ENCODE data around the gene MS4A6A.
"Not testable (repeated sequence)": the region's sequence is repeated elsewhere in the genome, so short reads cannot be mapped to it uniquely, and the experiment has no call there.

The MS4A6A gene

DNA sequence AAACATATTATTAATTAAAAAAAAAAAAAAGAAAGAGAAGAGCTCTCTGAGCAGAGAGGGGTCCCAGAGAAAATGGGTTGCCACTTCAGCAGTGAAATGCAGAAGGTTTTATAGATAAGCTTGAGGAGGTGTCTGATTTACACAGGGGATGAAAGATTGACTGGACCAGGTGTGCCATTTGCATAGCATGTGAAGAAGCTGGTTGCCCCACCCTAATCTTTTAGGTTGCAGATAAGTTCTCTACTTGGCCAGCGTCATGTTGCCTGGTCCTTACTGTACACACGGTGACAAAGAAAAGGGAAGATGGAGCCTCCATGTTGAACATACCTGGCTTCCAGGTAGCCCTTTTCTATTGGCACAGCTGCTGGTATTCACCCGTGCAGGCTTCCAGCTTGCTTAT, 53.0 kb downstream of the MS4A6A start:
- no peaks in the 10 kb centered on the region for H3K36me3 ChIP-seq (ENCODE audit: control insufficient read depth, insufficient read depth, low read length)
- H3K4me3 ChIP-seq (ENCODE audit: extremely low read depth, insufficient read depth, low read length, poor library complexity, severe bottlenecking) = no peak overlapping the region
- 91 to 94% methylated on average over 2 of the region's 3 CpGs for WGBS, 2 experiments (ENCODE audit: insufficient coverage in 2 of 2)
- H3K27ac ChIP-seq (ENCODE audit: low read depth, low read length, severe bottlenecking) = no peak overlapping the region
- no peaks in the 10 kb centered on the region for H3K4me1 ChIP-seq (ENCODE audit: control insufficient read depth, insufficient read depth, low read length, poor library complexity, severe bottlenecking)
- H3K9me3 ChIP-seq (ENCODE audit: control insufficient read depth, low read length) = no peaks in the 10 kb centered on the region

DNA sequence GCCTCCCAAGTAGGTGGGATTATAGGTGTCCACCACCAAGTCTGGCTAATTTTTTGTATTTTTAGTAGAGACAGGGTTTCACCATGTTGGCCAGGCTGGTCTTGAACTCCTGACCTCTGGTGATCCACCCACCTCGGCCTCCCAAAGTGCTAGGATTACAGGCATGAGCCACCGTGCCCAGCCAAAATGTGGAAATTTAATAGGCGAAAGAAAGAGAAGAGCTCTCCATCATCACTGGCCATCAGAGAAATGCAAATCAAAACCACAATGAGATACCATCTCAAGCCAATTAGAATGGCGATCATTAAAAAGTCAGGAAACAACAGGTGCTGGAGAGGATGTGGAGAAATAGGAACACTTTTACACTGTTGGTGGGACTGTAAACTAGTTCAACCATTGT, 54.0 kb downstream of the MS4A6A start:
- H3K4me3 ChIP-seq (ENCODE audit: extremely low read depth, insufficient read depth, low read length, poor library complexity, severe bottlenecking); H3K36me3 ChIP-seq (ENCODE audit: control insufficient read depth, insufficient read depth, low read length); H3K27ac ChIP-seq (ENCODE audit: low read depth, low read length, severe bottlenecking); H3K4me1 ChIP-seq (ENCODE audit: control insufficient read depth, insufficient read depth, low read length, poor library complexity, severe bottlenecking); H3K9me3 ChIP-seq (ENCODE audit: control insufficient read depth, low read length): not testable (repeated sequence)
- WGBS, 2 experiments (ENCODE audit: insufficient coverage in 2 of 2) = 100% methylated on average over 2 of the region's 4 CpGs; no CpG with 5 or more reads in 1 of the 2 experiments

GRCh38 chr11:60128376-60128775, 54.5 kb downstream of the MS4A6A start:
- no peaks in the 10 kb centered on the region for H3K36me3 ChIP-seq (ENCODE audit: control insufficient read depth, insufficient read depth, low read length)
- no CpG with 5 or more reads among the region's 2 CpGs for WGBS, 2 experiments (ENCODE audit: insufficient coverage in 2 of 2)
- H3K4me1 ChIP-seq (ENCODE audit: control insufficient read depth, insufficient read depth, low read length, poor library complexity, severe bottlenecking) = no peaks in the 10 kb centered on the region
- no peak overlapping the region for H3K4me3 ChIP-seq (ENCODE audit: extremely low read depth, insufficient read depth, low read length, poor library complexity, severe bottlenecking)
- no peak overlapping the region for H3K27ac ChIP-seq (ENCODE audit: low read depth, low read length, severe bottlenecking)
- no peaks in the 10 kb centered on the region for H3K9me3 ChIP-seq (ENCODE audit: control insufficient read depth, low read length)

DNA sequence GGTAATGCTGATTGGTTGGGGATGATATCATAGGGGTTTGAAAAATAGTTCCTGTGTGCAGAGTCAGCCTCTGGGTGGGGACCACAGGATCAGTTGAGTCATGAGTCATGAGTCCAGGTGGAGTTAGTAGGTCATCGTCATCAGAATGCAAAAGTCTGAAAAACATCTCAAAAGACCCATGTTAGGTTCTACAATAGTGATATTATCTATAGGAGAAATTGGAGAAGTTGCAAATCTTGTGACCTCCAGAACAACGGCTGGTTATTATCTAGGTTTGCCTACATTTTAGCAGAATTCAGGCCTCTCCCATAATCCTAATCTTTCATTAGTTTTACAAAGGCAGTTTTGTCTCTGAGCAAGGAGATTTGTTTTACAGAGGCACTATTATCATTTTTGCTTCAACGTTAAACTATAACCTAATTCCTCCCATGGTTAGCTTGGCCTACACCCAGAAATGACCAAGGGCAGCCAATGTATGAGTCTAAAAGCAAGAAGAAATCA, 55.5 kb downstream of the MS4A6A start:
- H3K4me1 ChIP-seq (ENCODE audit: control insufficient read depth, insufficient read depth, low read length, poor library complexity, severe bottlenecking) = no peaks in the 10 kb centered on the region
- H3K9me3 ChIP-seq (ENCODE audit: control insufficient read depth, low read length) = no peaks in the 10 kb centered on the region
- no peak overlapping the region for H3K4me3 ChIP-seq (ENCODE audit: extremely low read depth, insufficient read depth, low read length, poor library complexity, severe bottlenecking)
- H3K27ac ChIP-seq (ENCODE audit: low read depth, low read length, severe bottlenecking) = no peak overlapping the region
- H3K36me3 ChIP-seq (ENCODE audit: control insufficient read depth, insufficient read depth, low read length) = no peaks in the 10 kb centered on the region
- no CpG with 5 or more reads among the region's 3 CpGs for WGBS, 2 experiments (ENCODE audit: insufficient coverage in 2 of 2)

GRCh38 chr11:60125956-60126585, 56.8 kb downstream of the MS4A6A start:
- Histone ChIP-seq H3K36me3 (ENCODE audit: control insufficient read depth, insufficient read depth, low read length) (no peaks in the 10 kb centered on the region), H3K27ac (ENCODE audit: low read depth, low read length, severe bottlenecking) (no peak overlapping the region), H3K4me3 (ENCODE audit: extremely low read depth, insufficient read depth, low read length, poor library complexity, severe bottlenecking) (no peak overlapping the region), H3K4me1 (ENCODE audit: control insufficient read depth, insufficient read depth, low read length, poor library complexity, severe bottlenecking) (no peaks in the 10 kb centered on the region), H3K9me3 (ENCODE audit: control insufficient read depth, low read length) (no peaks in the 10 kb centered on the region)

GRCh38 chr11:60124802-60125432, 58.0 kb downstream of the MS4A6A start:
- Histone ChIP-seq H3K4me1 (ENCODE audit: control insufficient read depth, insufficient read depth, low read length, poor library complexity, severe bottlenecking) (no peaks in the 10 kb centered on the region), H3K4me3 (ENCODE audit: extremely low read depth, insufficient read depth, low read length, poor library complexity, severe bottlenecking) (no peak overlapping the region), H3K36me3 (ENCODE audit: control insufficient read depth, insufficient read depth, low read length) (no peaks in the 10 kb centered on the region), H3K27ac (ENCODE audit: low read depth, low read length, severe bottlenecking) (peak overlapping the region; percentile 65), H3K9me3 (ENCODE audit: control insufficient read depth, low read length) (no peaks in the 10 kb centered on the region)
- WGBS, 2 experiments (ENCODE audit: insufficient coverage in 2 of 2) = 69 to 83% methylated on average over 6 to 10 of the region's 11 CpGs
